ENCODE measurements around the gene TSPAN14.

GRCh38 chr10:80512031-80512526 lies 58.0 kb downstream of the TSPAN14 start:
- TF ChIP-seq TAF1 (IDR thresholded peaks at IDR 0.05; ENCODE audit: low read depth, low read length) (no peak), POLR2A (IDR thresholded peaks at IDR 0.05; ENCODE audit: control extremely low read depth in 1 of 2, low read depth in 2 of 2, low read length in 2 of 2) (no peak), RBBP5 (IDR thresholded peaks at IDR 0.05; ENCODE audit: borderline replicate concordance, low read depth, low read length) (no peak), CTCF (IDR thresholded peaks at IDR 0.05; ENCODE audit: control extremely low read depth in 1 of 3, insufficient read depth in 1 of 3, low read depth in 1 of 3, low read length in 3 of 3) (no peak), EGR1 (IDR thresholded peaks at IDR 0.05; ENCODE audit: borderline replicate concordance, low read depth, low read length) (no peak), KDM1A (IDR thresholded peaks at IDR 0.05; ENCODE audit: borderline replicate concordance, low read length) (no peak), TEAD4 (IDR thresholded peaks at IDR 0.05; ENCODE audit: low read depth, low read length) (no peak), SP2 (IDR thresholded peaks at IDR 0.05; ENCODE audit: low read length) (no peak), JUN (IDR thresholded peaks at IDR 0.05; ENCODE audit: low read depth, low read length) (no peak), SRF (IDR thresholded peaks at IDR 0.05; ENCODE audit: low read depth, low read length) (no peak), CREB1 (IDR thresholded peaks at IDR 0.05) (no peak), RAD21 (IDR thresholded peaks at IDR 0.05 in 1 of 2, conservative IDR thresholded peaks at IDR 0.05 in 1 of 2; ENCODE audit: low read depth in 2 of 2, low read length in 2 of 2) (no peak), EZH2 (IDR thresholded peaks at IDR 0.05; ENCODE audit: low read depth, low read length, severe bottlenecking) (no peak), SP1 (IDR thresholded peaks at IDR 0.05; ENCODE audit: low read depth, low read length) (no peak)
